PC-3 (cell line): Measurements from ENCODE around the gene RGL2. TPM values are rescaled to one million over a fixed set of nuclear protein-coding genes. Genes with fewer than 3 reads are reported as not detected.
"Not testable (repeated sequence)": the region's sequence is repeated elsewhere in the genome, so short reads cannot be mapped to it uniquely, and the experiment has no call there.

Source experiments
- ATAC-seq: fragments of 200-7000 bp; cut with Tn5 transposase; 2 replicates; pipeline ENCODE4 v1.9.1; 2020; ENCODE audit warnings: mild to moderate bottlenecking, moderate library complexity
- BruUV-seq: library from RNA; stranded (reverse); fragments of 400-500 nt; replicated peaks from 2 replicates; lab custom pipeline; 2021; lab: Mats Ljungman, UMichigan
- CTCF ChIA-PET: fragments of 300-600 bp; sonication (Branson Sonifier 250); formaldehyde crosslinking; loops from one replicate; lab custom pipeline; 2022; ENCODE audit warnings: antibody characterized with exemption; lab: Charles Lee
- POLR2A ChIA-PET: fragments of 300-600 bp; sonication (Branson Sonifier 250); formaldehyde crosslinking; loops from one replicate; lab custom pipeline; 2022; ENCODE audit warnings: antibody characterized with exemption; ENCODE audit not compliant: unreplicated experiment; lab: Charles Lee
- DNase-seq: peaks from one replicate; pipeline ENCODE4 v3.0.0-alpha.2; 2015
- H2AFZ ChIP-seq: fragments of 300-600 bp; sonication (generic); 2 replicates; pipeline ENCODE4 v1.6.0; 2016; ENCODE audit warnings: antibody characterized with exemption, low read length
- H3F3A ChIP-seq: fragments of 300-600 bp; sonication (generic); one replicate; pipeline ENCODE4 v1.6.0; 2017; ENCODE audit warnings: antibody characterized with exemption, low read length, control low read depth, mild to moderate bottlenecking; ENCODE audit not compliant: unreplicated experiment
- H3K27ac ChIP-seq: fragments of 300-600 bp; sonication (generic); 2 replicates; pipeline ENCODE4 v1.5.1; 2016; ENCODE audit warnings: mild to moderate bottlenecking, low read length
- H3K27me3 ChIP-seq: fragments of 300-600 bp; sonication (generic); 2 replicates; pipeline ENCODE4 v1.6.1; 2016; ENCODE audit warnings: low read length, mixed read lengths
- H3K36me3 ChIP-seq: fragments of 300-600 bp; sonication (generic); 2 replicates; pipeline ENCODE4 v1.6.1; 2016; ENCODE audit warnings: low read depth, mixed run types, low read length, mixed read lengths
- H3K4me1 ChIP-seq: fragments of 300-600 bp; sonication (generic); 2 replicates; pipeline ENCODE4 v1.5.1; 2016; ENCODE audit warnings: low read length; ENCODE audit not compliant: insufficient read depth
- H3K4me2 ChIP-seq: fragments of 300-600 bp; sonication (generic); 2 replicates; pipeline ENCODE4 v1.6.0; 2016; ENCODE audit warnings: low read length
- H3K4me3 ChIP-seq: fragments of 300-600 bp; sonication (generic); 2 replicates; pipeline ENCODE4 v1.5.1; 2016; ENCODE audit warnings: mild to moderate bottlenecking, low read length, mixed read lengths
- H3K79me2 ChIP-seq: fragments of 300-600 bp; sonication (generic); 2 replicates; pipeline ENCODE4 v1.6.1; 2017; ENCODE audit warnings: low read length, mixed read lengths
- H3K9ac ChIP-seq: fragments of 300-600 bp; sonication (generic); 2 replicates; pipeline ENCODE4 v1.6.0; 2016; ENCODE audit warnings: mild to moderate bottlenecking, low read length
- H3K9me2 ChIP-seq: fragments of 300-600 bp; sonication (generic); replicated peaks from 2 replicates; pipeline ENCODE4 v1.6.1; 2016; ENCODE audit warnings: mixed run types, low read length, mixed read lengths
- H3K9me3 ChIP-seq: fragments of 300-600 bp; sonication (generic); 2 replicates; pipeline ENCODE4 v1.6.1; 2016; ENCODE audit warnings: low read length, mixed read lengths
- H4K20me1 ChIP-seq: fragments of 300-600 bp; sonication (generic); 2 replicates; pipeline ENCODE4 v1.6.1; 2016; ENCODE audit warnings: low read length, mixed read lengths
- EZH2 ChIP-seq: fragments of 300-600 bp; sonication (generic); IDR thresholded peaks from one replicate; pipeline ENCODE4 v1.6.1; 2017; ENCODE audit warnings: antibody characterized with exemption, mild to moderate bottlenecking, low read length; ENCODE audit not compliant: unreplicated experiment
- EZH2phosphoT487 ChIP-seq: fragments of 300-600 bp; sonication (generic); IDR thresholded peaks from 2 replicates; pipeline ENCODE4 v1.6.1; 2018; ENCODE audit warnings: mild to moderate bottlenecking, antibody characterized with exemption, low read length, borderline replicate concordance
- intact Hi-C: fragments of 100-400 bp; cut with micrococcal nuclease; formaldehyde crosslinking; loops from 2 replicates; pipeline ENCODE4 v1.9.0; 2023
- total RNA-seq: library from RNA; depleted of rRNA; stranded (reverse); fragments of >200 nt; gene quantifications from 2 replicates; pipeline ENCODE4 v1.2.3, GENCODE V29; 2014
- TF ChIP-seq, protein P1 (sequence below): fragments of 300-600 bp; sonication (generic); conservative IDR thresholded peaks from 2 replicates; pipeline ENCODE4 v1.5.1; 2017; ENCODE audit warnings: antibody characterized with exemption, low read depth, mild to moderate bottlenecking, low read length

Gene RGL2
- total RNA-seq, 1 experiment from 2014 or later = 34.9 TPM

- Histone ChIP-seq H3K4me1 (peaks cover 17% of the 10 kb centered on the region), H3K9ac (peak overlapping the region; percentile 91), H2AFZ (peak overlapping the region; percentile 98), H3K9me3 (no peaks in the 10 kb centered on the region), H3K9me2 (no peaks in the 10 kb centered on the region), H3K27me3 (no peaks in the 10 kb centered on the region), H4K20me1 (no peaks in the 10 kb centered on the region), H3K4me2 (peak overlapping the region; percentile 98), H3K4me3 (peak overlapping the region; percentile 97), H3K36me3 (peaks cover 42% of the 10 kb centered on the region), H3F3A (no peaks in the 10 kb centered on the region), H3K79me2 (peaks cover 52% of the 10 kb centered on the region), H3K27ac (peak overlapping the region; percentile 6)
- ChIA-PET POLR2A (interaction anchor here (1.1 to 1.5 kb wide), 2 partner anchors 11 to 16 kb away, joined by 4 to 7 read pairs; partner anchors contain the start of genes RPS18 and VPS52), CTCF (no interaction called here)
- ATAC-seq (no peak), DNase-seq (no peak)
- BruUV-seq = TSS peak; percentile 68
- intact Hi-C loops = no loop called here
- TF ChIP-seq, protein P1, sequence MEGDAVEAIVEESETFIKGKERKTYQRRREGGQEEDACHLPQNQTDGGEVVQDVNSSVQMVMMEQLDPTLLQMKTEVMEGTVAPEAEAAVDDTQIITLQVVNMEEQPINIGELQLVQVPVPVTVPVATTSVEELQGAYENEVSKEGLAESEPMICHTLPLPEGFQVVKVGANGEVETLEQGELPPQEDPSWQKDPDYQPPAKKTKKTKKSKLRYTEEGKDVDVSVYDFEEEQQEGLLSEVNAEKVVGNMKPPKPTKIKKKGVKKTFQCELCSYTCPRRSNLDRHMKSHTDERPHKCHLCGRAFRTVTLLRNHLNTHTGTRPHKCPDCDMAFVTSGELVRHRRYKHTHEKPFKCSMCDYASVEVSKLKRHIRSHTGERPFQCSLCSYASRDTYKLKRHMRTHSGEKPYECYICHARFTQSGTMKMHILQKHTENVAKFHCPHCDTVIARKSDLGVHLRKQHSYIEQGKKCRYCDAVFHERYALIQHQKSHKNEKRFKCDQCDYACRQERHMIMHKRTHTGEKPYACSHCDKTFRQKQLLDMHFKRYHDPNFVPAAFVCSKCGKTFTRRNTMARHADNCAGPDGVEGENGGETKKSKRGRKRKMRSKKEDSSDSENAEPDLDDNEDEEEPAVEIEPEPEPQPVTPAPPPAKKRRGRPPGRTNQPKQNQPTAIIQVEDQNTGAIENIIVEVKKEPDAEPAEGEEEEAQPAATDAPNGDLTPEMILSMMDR = no peak
- TF ChIP-seq EZH2phosphoT487 (no peak), EZH2 (no peak)
Observed at GRCh38 chr6:33288141-33288920, 10.4 kb downstream of the RGL2 start.

GRCh38 chr6:33286946-33287914, 11.5 kb downstream of the RGL2 start:
- POLR2A ChIA-PET = no interaction called here

DNA sequence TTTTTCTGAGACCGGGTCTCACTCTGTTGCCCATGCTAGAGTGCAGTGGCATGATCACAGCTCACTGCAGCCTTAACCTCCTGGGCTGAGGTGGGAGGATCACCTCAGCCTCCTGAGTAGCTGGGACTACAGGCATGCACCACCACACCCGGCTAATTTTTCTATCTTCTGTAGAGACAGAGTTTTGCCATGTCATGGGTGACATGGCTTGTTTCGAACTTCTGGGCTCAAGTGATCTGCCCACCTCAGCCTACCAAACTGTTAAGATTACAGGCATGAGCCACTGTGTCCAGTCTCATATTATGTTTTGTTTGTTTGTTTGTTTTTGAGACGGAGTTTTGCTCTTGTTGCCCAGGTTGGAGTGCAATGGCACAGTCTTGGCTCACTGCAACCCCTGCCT, 13.5 kb downstream of the RGL2 start:
- H3K4me2 ChIP-seq, H3K4me3 ChIP-seq, H3K27me3 ChIP-seq, H4K20me1 ChIP-seq, BruUV-seq, H3K9ac ChIP-seq, intact Hi-C loops, H3K9me3 ChIP-seq, DNase-seq, CTCF ChIA-PET, H2AFZ ChIP-seq, H3K27ac ChIP-seq, H3F3A ChIP-seq, ATAC-seq, H3K9me2 ChIP-seq: not testable (repeated sequence)
- POLR2A ChIA-PET = interaction anchor here (1.1 kb wide), 1 partner anchor 32 kb away, joined by 6 read pairs; the partner anchor contains the start of gene ZBTB22
- peaks cover 34% of the 10 kb centered on the region for H3K79me2 ChIP-seq
- H3K4me1 ChIP-seq = peaks cover 12% of the 10 kb centered on the region
- peaks cover 38% of the 10 kb centered on the region for H3K36me3 ChIP-seq

More at GRCh38 chr6:33286946-33287914, 11.5 kb downstream of the RGL2 start:
- Histone ChIP-seq H3K9me2 (no peaks in the 10 kb centered on the region), H3F3A (no peaks in the 10 kb centered on the region), H3K9ac (no peak overlapping the region), H4K20me1 (no peaks in the 10 kb centered on the region), H3K27me3 (no peaks in the 10 kb centered on the region), H3K36me3 (peaks cover 43% of the 10 kb centered on the region), H3K4me2 (peak overlapping the region; percentile 98; the same call in 1 of the 2 replicates), H3K79me2 (peaks cover 52% of the 10 kb centered on the region), H3K4me3 (0 out of 2 replicates have a peak overlapping the region, but pooled peaks have one; percentile 97), H3K4me1 (peaks cover 17% of the 10 kb centered on the region), H2AFZ (no peak overlapping the region), H3K9me3 (no peaks in the 10 kb centered on the region), H3K27ac (no peak overlapping the region)
- BruUV-seq = no TSS peak
- CTCF ChIA-PET = no interaction called here
- DNase-seq = no peak
- intact Hi-C loops = no loop called here
- TF ChIP-seq EZH2 = no peak
- no peak for ATAC-seq
